ENCODE results near the gene GSG1L2.

The GSG1L2 gene

GRCh38 chr17:9843152-9844010, 21.5 kb upstream of the GSG1L2 start:
- no peaks in the 10 kb centered on the region for H3K36me3 ChIP-seq (replicated peaks; ENCODE audit: low read depth, low read length)
- TF ChIP-seq CTCF (IDR thresholded peaks at IDR 0.05; ENCODE audit: low read depth, low read length): no peak
- H3K79me2 ChIP-seq (ENCODE audit: low read length): no peaks in the 10 kb centered on the region
- H3K4me3 ChIP-seq (ENCODE audit: low read length): no peak overlapping the region
- no peaks in the 10 kb centered on the region for H4K20me1 ChIP-seq (ENCODE audit: insufficient read depth, low read length)
- H3K9ac ChIP-seq (ENCODE audit: low read length): no peak overlapping the region
- no peaks in the 10 kb centered on the region for H3K4me1 ChIP-seq (ENCODE audit: low read length)
- H3K4me2 ChIP-seq (ENCODE audit: low read length): no peak overlapping the region
- H3K27me3 ChIP-seq (ENCODE audit: low read depth, low read length): no peaks in the 10 kb centered on the region
- H3K27ac ChIP-seq (ENCODE audit: low read length): no peak overlapping the region
- no peak overlapping the region for H2AFZ ChIP-seq (ENCODE audit: low read depth, low read length)
- H3K9me3 ChIP-seq (ENCODE audit: insufficient read depth, low read length): no peaks in the 10 kb centered on the region

GRCh38 chr17:9842057-9842758, 20.3 kb upstream of the GSG1L2 start:
- H3K27me3 ChIP-seq (ENCODE audit: low read depth, low read length): no peaks in the 10 kb centered on the region
- no peaks in the 10 kb centered on the region for H3K36me3 ChIP-seq (replicated peaks; ENCODE audit: low read depth, low read length)
- no peak for TF ChIP-seq EZH2phosphoT487 (IDR thresholded peaks at IDR 0.05; ENCODE audit: low read depth)
- no peak for TF ChIP-seq CTCF (IDR thresholded peaks at IDR 0.05; ENCODE audit: low read depth, low read length)
- H2AFZ ChIP-seq (ENCODE audit: low read depth, low read length): no peak overlapping the region
- no peaks in the 10 kb centered on the region for H3K9me3 ChIP-seq (ENCODE audit: insufficient read depth, low read length)
- no peak overlapping the region for H3K4me2 ChIP-seq (ENCODE audit: low read length)
- H3K27ac ChIP-seq (ENCODE audit: low read length): no peak overlapping the region
- no peak overlapping the region for H3K9ac ChIP-seq (ENCODE audit: low read length)
- no peaks in the 10 kb centered on the region for H4K20me1 ChIP-seq (ENCODE audit: insufficient read depth, low read length)
- no peaks in the 10 kb centered on the region for H3K4me1 ChIP-seq (ENCODE audit: low read length)
- H3K79me2 ChIP-seq (ENCODE audit: low read length): no peaks in the 10 kb centered on the region
- no peak overlapping the region for H3K4me3 ChIP-seq (ENCODE audit: low read length)

GRCh38 chr17:9839433-9839832, 17.6 kb upstream of the GSG1L2 start:
- Histone ChIP-seq H3K27ac (ENCODE audit: low read length) (no peak overlapping the region), H3K9me3 (ENCODE audit: insufficient read depth, low read length) (no peaks in the 10 kb centered on the region), H3K27me3 (ENCODE audit: low read depth, low read length) (no peaks in the 10 kb centered on the region), H3K9ac (ENCODE audit: low read length) (no peak overlapping the region), H3K4me2 (ENCODE audit: low read length) (no peak overlapping the region), H3K4me3 (ENCODE audit: low read length) (no peak overlapping the region), H4K20me1 (ENCODE audit: insufficient read depth, low read length) (no peaks in the 10 kb centered on the region), H2AFZ (ENCODE audit: low read depth, low read length) (no peak overlapping the region), H3K79me2 (ENCODE audit: low read length) (no peaks in the 10 kb centered on the region), H3K36me3 (replicated peaks; ENCODE audit: low read depth, low read length) (no peaks in the 10 kb centered on the region), H3K4me1 (ENCODE audit: low read length) (no peaks in the 10 kb centered on the region)
- TF ChIP-seq CTCF (IDR thresholded peaks at IDR 0.05; ENCODE audit: low read depth, low read length) (no peak), EZH2phosphoT487 (IDR thresholded peaks at IDR 0.05; ENCODE audit: low read depth) (no peak)

Measured in OCI-LY3 (cell line).